Heart left ventricle (tissue), 16 donors: Measurements from ENCODE around the gene RAET1E. TPM values are rescaled to one million over a fixed set of nuclear protein-coding genes. Genes with fewer than 3 reads are reported as not detected.
"Not testable (repeated sequence)": the region's sequence is repeated elsewhere in the genome, so short reads cannot be mapped to it uniquely, and the experiment has no call there.

ENCODE experiments used
- ATAC-seq, 4 donors: fragments of 200-7000 bp; cut with Tn5 transposase; one replicate each; pipeline ENCODE4 v1.9.1; 2020 to 2022; ENCODE audit warnings: moderate library complexity in 4 of 4, mild to moderate bottlenecking in 3 of 4, moderate number of reproducible peaks in 1 of 4
- DNase-seq, 5 donors: peaks; one replicate each; pipeline ENCODE4 v3.0.0-alpha.2; 2020
- H3K27ac ChIP-seq, 12 donors: fragments of 200-600 bp; sonication (generic) in 4 of 12; one replicate each; pipeline versions ENCODE4 v1.5.0 to v1.8.0; 2016 to 2022; ENCODE audit warnings: mild to moderate bottlenecking in 2 of 12
- H3K27me3 ChIP-seq, 9 donors: fragments of 200-600 bp; sonication (generic) in 2 of 9; one replicate each; pipeline versions ENCODE4 v1.5.1 to v1.8.0; 2016 to 2022; ENCODE audit warnings: mild to moderate bottlenecking in 3 of 9
- H3K36me3 ChIP-seq, 9 donors: fragments of 200-600 bp; sonication (generic) in 2 of 9; one replicate each; pipeline versions ENCODE4 v1.5.0 to v1.8.0; 2018 to 2022; ENCODE audit warnings: mild to moderate bottlenecking in 2 of 9
- H3K4me1 ChIP-seq, 12 donors: fragments of 200-600 bp; sonication (generic) in 4 of 12; one replicate each; pipeline versions ENCODE4 v1.5.0 to v1.8.0; 2016 to 2022; ENCODE audit warnings: mild to moderate bottlenecking in 3 of 12
- H3K4me3 ChIP-seq, 12 donors: fragments of 200-600 bp; sonication (generic) in 4 of 12; one replicate each; pipeline versions ENCODE4 v1.5.0 to v1.8.0; 2017 to 2022; ENCODE audit warnings: mild to moderate bottlenecking in 9 of 12, moderate library complexity in 4 of 12
- H3K9me3 ChIP-seq, 12 donors: fragments of 200-600 bp; sonication (generic) in 4 of 12; one replicate each; pipeline versions ENCODE4 v1.5.0 to v1.8.0; 2016 to 2022; ENCODE audit warnings: mild to moderate bottlenecking in 1 of 12
- CTCF ChIP-seq, 12 donors: fragments of 200-600 bp; sonication (generic) in 4 of 12; IDR thresholded peaks; one replicate each; pipeline versions ENCODE4 v1.5.0 to v1.8.0; 2018 to 2022; ENCODE audit warnings: antibody characterized with exemption in 12 of 12, mild to moderate bottlenecking in 5 of 12
- POLR2A ChIP-seq, 2 donors: fragments of 450-650 bp; IDR thresholded peaks; one replicate each; pipeline ENCODE4 v1.6.1; 2017; ENCODE audit warnings: antibody characterized with exemption in 2 of 2, mild to moderate bottlenecking in 2 of 2, moderate library complexity in 2 of 2
- WGBS, 4 donors: extraction: QIAGEN DNeasy Blood & Tissue Kit in 2 of 4; methylation state at CpG; one replicate each; pipeline versions ENCODE4 v1.1.5 to v1.1.7; 2013 to 2018; 5-methylcytosine and 5-hydroxymethylcytosine counted together
- intact Hi-C, 10 donors: fragments of 100-400 bp; cut with DNase I; formaldehyde crosslinking; loops; one replicate each; pipeline versions ENCODE4 v1.11.1 to v1.14.2; 2022
- polyA plus RNA-seq, 2 donors: library from polyadenylated mRNA; stranded (reverse); fragments of 200-250 nt; gene quantifications; one replicate each; pipeline ENCODE4 v1.2.3, GENCODE V29; 2013
- total RNA-seq, 9 donors: library from RNA; depleted of rRNA in 2 of 9; stranded (reverse); fragments of >200 nt in 2 of 9; fragmentation: NEBNext Ultra II Directional in 3 of 9; extraction: Animal tissue kit (Norgen Biotek cat#: 25700) in 3 of 9; gene quantifications; one replicate each; pipeline versions ENCODE4 v1.1.0 to v1.2.4, GENCODE V29; 2016 to 2023
- donor health status: ischemic (EF 13 %, LVEDD 7.1; RV severe dilation, severe dysfunction).
- donor health status: healthy with polysubstance abuse.
- donor health status: DM: no; HTN: yes; CAD: no.
- donor health status: DM: no; HTN: no; CAD: no.
- donor health status: ischemic (EF 25% LVEDD 6.9; RV normal size, moderate dysfunction).
- donor health status: ischemic (EF 25% LVEDD 5.7; RV mildly dilated, moderate dysfunction).
- donor health status: healthy.
- donor health status: DM: yes; HTN: yes; CAD: no.
- donor health status: ischemic (EF 35%, LVEDD 5.7; RV mildly dilated, moderate dysfunction).
- donor health status: nonischemic (EF 11% LVEDD 7.7; RV severe dilation, severe dysfunction).
- donor health status: DM: yes; HTN: yes; CAD: no.
- donor health status: PGD.
- donor health status: ischemic (EF 29% LVEDD 5.4; RV normal size, mild dysfunction).
- donor health status: nonischemic (EF 23%, LVEDD 6.1; RV moderate dilation, normal function).

RAET1E gene
- total and polyA plus RNA-seq, 11 donors, result 0.12 to 5.0 (median 0.46) TPM; not detected in 6

GRCh38 chr6:149938571-149939355 lies 40.9 kb upstream of the RAET1E start:
- Histone ChIP-seq H3K4me3 (peak overlapping the region; percentile 19 to 60 (median 47)), H3K36me3 (no peaks in the 10 kb centered on the region), H3K27ac (no peak overlapping the region), H3K9me3 (no peaks in the 10 kb centered on the region), H3K27me3 (peaks cover 36 to 75% (median 68%) of the 10 kb centered on the region in 9 donors), H3K4me1 (peaks cover 0 to 30% (median 16%) of the 10 kb centered on the region in 12 donors)
- DNase-seq (peak in 1 of 5 donors; percentile 55), ATAC-seq (no peak)
- intact Hi-C loops, result loop anchor here in 3 of 10 donors (10.0 kb wide), 3 partner anchors 396 to 876 kb away; no protein-coding TSS in a partner anchor
- 2% methylated on average over 48 to 58 of the region's 58 CpGs for WGBS, 4 donors
- TF ChIP-seq POLR2A (IDR thresholded peaks at IDR 0.05) (no peak), CTCF (IDR thresholded peaks at IDR 0.05) (no peak)

GRCh38 chr6:149938013-149938570 lies 40.2 kb upstream of the RAET1E start:
- not testable (repeated sequence) for DNase-seq, H3K9me3 ChIP-seq, H3K27ac ChIP-seq, ATAC-seq, H3K36me3 ChIP-seq
- peak overlapping the region; percentile 19 to 60 (median 47) for H3K4me3 ChIP-seq
- peaks cover 0 to 30% (median 16%) of the 10 kb centered on the region in 12 donors for H3K4me1 ChIP-seq
- H3K27me3 ChIP-seq, result peaks cover 36 to 79% (median 70%) of the 10 kb centered on the region in 9 donors
- intact Hi-C loops, result loop anchor here in 3 of 10 donors (10.0 kb wide), 3 partner anchors 397 to 877 kb away; no protein-coding TSS in a partner anchor
- 2 to 3% (median 2%) methylated on average over 15 to 18 of the region's 20 CpGs for WGBS, 4 donors

- peaks cover 36 to 90% (median 74%) of the 10 kb centered on the region in 9 donors for H3K27me3 ChIP-seq
Measured at GRCh38 chr6:149936743-149937142, 38.8 kb upstream of the RAET1E start.

GRCh38 chr6:149935668-149936067 lies 37.8 kb upstream of the RAET1E start:
- Histone ChIP-seq H3K9me3 (no peaks in the 10 kb centered on the region), H3K4me1 (peaks cover 0 to 13% (median 10%) of the 10 kb centered on the region in 12 donors), H3K27me3 (peaks cover 34 to 96% (median 68%) of the 10 kb centered on the region in 9 donors), H3K27ac (no peak overlapping the region), H3K4me3 (no peak overlapping the region), H3K36me3 (no peaks in the 10 kb centered on the region)
- DNase-seq (no peak), ATAC-seq (no peak)
- WGBS, 4 donors, result 41 to 58% (median 48%) methylated on average over 2 of the region's 2 CpGs
- intact Hi-C loops, result loop anchor here in 7 of 10 donors (2.0 to 10.0 kb wide), 4 partner anchors 81 to 879 kb away; no protein-coding TSS in a partner anchor
- TF ChIP-seq POLR2A (IDR thresholded peaks at IDR 0.05) (no peak), CTCF (IDR thresholded peaks at IDR 0.05) (no peak)

More at GRCh38 chr6:149936743-149937142, 38.8 kb upstream of the RAET1E start:
- peaks cover 0 to 23% (median 16%) of the 10 kb centered on the region in 12 donors for H3K4me1 ChIP-seq
- no peaks in the 10 kb centered on the region for H3K9me3 ChIP-seq
- TF ChIP-seq POLR2A (IDR thresholded peaks at IDR 0.05) (no peak), CTCF (IDR thresholded peaks at IDR 0.05) (no peak)
- no peak overlapping the region for H3K27ac ChIP-seq
- H3K36me3 ChIP-seq, result no peaks in the 10 kb centered on the region
- DNase-seq, result no peak
- no peak overlapping the region for H3K4me3 ChIP-seq
- intact Hi-C loops, result loop anchor here in 3 of 10 donors (10.0 kb wide), 3 partner anchors 398 to 878 kb away; no protein-coding TSS in a partner anchor
- WGBS, 4 donors, result 36 to 43% (median 37%) methylated on average over 2 of the region's 2 CpGs
- ATAC-seq, result no peak
